Subcutaneous adipose tissue (tissue), 4 donors: Measurements from ENCODE around the gene PAX5. TPM values are rescaled to one million over a fixed set of nuclear protein-coding genes. Genes with fewer than 3 reads are reported as not detected.

ENCODE experiments used
- CTCF ChIP-seq: fragments of 450-650 bp; IDR thresholded peaks from one replicate; pipeline ENCODE4 v1.5.1; 2016; ENCODE audit warnings: low read depth, mild to moderate bottlenecking, control low read depth, antibody characterized with exemption, moderate library complexity
- total RNA-seq, 4 donors: library from RNA; depleted of rRNA; stranded (reverse); fragments of >200 nt; gene quantifications; one replicate each; pipeline ENCODE4 v1.1.0, GENCODE V29; 2016

Gene PAX5
- total RNA-seq, 4 donors from 2014 or later = under 0.01 to 0.19 (median 0.17) TPM; not detected in 1

GRCh38 chr9:36813154-36813553, 220.9 kb downstream of the PAX5 start:
- TF ChIP-seq CTCF = no peak

DNA sequence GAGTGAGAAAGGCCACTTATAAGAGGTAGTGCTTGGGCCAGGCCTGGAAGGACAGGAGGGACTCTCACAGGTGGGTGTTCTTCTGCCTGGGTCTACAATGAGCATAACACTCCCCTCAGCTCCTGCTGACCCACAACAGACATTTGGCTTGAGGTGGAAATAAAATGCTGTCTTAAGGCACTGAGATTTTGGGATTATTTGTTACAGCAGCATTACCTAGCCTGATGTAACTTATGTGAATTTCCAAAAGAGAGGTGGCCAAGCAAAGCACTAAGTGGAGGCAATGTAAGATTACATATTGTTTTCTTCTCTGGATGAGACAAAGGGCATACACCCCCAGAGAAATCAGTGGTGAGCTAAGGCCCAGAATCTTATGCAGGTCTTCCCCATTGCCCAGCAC, 221.5 kb downstream of the PAX5 start:
- no peak for TF ChIP-seq CTCF

GRCh38 chr9:36808251-36808650, 225.8 kb downstream of the PAX5 start:
- TF ChIP-seq CTCF = no peak

DNA sequence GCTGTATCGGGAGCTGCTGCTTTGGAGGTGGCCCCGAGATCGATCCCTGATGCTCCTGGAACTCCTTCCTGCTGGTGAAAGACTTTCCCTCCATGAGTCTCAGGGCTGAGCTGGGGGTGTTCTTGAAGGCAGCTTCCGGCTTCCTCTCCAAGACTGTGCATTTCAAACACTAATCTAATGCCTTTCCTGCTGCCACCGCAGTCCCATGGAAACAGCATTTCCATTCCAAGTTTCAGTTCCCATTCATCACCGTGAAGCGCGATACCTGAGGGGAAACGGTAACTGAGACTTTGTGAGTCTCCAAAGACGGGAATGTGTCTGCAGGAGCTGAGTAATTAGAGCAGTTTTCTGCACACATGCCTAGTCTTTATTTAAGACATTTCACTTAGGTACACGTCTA, 230.1 kb downstream of the PAX5 start:
- TF ChIP-seq CTCF = no peak

DNA sequence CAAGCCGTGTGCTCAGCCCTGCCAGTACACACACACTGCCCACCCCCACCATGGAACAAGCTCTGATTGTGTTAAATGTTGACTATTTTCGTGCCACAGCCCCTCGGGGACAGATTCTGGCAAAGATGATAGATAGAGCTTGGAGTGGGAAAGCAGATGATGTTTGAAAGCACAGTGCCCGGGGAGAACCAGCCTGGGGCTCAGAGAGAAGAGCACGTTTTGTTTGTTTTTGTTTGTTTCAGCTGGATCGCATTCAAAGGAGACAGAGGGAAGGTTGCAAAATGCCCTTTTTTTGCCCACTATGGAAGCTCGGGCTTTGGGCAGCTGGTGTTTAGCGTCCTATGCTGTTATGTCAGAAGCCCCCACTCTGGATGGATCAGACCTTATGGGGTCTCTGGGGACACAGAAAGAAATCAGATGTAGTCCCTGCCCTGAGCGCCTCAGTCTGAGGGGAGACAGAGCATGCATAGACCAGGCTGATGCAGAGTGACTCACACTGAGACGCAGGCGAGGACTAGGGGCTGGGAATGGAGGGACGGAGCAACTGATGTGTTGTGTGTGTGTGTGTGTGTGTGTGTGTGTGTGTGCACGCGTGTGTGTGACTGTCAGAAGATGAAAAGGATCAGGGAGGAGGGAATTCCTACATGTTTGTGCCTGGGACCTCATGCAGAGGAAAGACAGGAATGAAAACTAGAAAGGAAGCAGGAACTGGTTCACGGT, 231.7 kb downstream of the PAX5 start:
- no peak for TF ChIP-seq CTCF

GRCh38 chr9:36800455-36800854, 233.6 kb downstream of the PAX5 start:
- TF ChIP-seq CTCF = no peak

DNA sequence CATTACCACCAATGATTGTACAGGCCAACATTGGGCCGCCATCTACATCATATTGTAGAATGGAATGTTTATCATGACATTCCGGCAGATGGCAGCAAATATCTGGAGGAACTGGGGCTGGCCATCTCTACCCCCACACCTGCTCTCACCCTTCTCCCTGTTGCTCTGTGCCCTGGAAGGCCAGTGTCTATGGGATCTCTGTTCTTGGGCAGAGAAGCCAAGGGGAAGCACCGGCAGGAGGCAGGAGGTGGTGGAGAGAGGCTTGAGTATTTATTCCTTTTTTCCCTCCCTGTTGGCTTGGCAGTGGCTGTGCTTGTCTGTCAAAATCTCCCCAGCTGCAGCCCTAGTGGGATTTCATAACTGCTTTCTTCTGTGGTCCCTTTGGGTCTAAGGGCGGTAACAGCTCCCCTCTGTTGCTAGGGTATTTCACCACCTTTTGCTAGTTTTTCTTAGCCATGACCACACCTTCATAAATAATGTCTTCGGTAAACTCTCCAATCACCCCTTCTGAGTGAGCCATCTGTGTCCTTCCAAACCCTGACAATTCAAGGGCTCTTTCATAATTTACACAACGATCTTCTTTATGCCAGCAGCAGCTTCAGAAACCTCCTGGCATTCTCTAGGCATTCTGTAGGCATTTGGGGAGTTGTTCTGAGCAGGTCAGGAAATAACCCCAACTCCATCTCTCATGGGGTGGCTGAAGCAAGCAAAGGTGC, 235.6 kb downstream of the PAX5 start:
- TF ChIP-seq CTCF = no peak
